GM21390 (cell line): Measurements from ENCODE around the gene KCTD20.
"Not testable (repeated sequence)": the region's sequence is repeated elsewhere in the genome, so short reads cannot be mapped to it uniquely, and the experiment has no call there.

Experiments
- ATAC-seq: cut with Tn5 transposase; IDR thresholded peaks from one replicate; pipeline ENCODE4 v1.9.1; 2021; ENCODE audit not compliant: unreplicated experiment

KCTD20 gene

GRCh38 chr6:36443471-36444428 is 950 bp downstream of the KCTD20 start:
- ATAC-seq, result no peak

GRCh38 chr6:36444470-36444869 is 1.7 kb downstream of the KCTD20 start:
- no peak for ATAC-seq

GRCh38 chr6:36445621-36446020 is 2.8 kb downstream of the KCTD20 start:
- no peak for ATAC-seq

- ATAC-seq, result not testable (repeated sequence)
These were observed 6.4 kb downstream of the KCTD20 start for GRCh38 chr6:36449173-36449572.

- not testable (repeated sequence) for ATAC-seq
These were observed 10.1 kb downstream of the KCTD20 start for GRCh38 chr6:36452897-36453296.

- ATAC-seq, result no peak
These were observed 12.8 kb downstream of the KCTD20 start for GRCh38 chr6:36455486-36456027.

GRCh38 chr6:36459501-36459900 is 16.7 kb downstream of the KCTD20 start:
- ATAC-seq, result no peak

- no peak for ATAC-seq
These were observed 18.1 kb downstream of the KCTD20 start for GRCh38 chr6:36460916-36461315.

- ATAC-seq, result no peak
These were observed 18.8 kb downstream of the KCTD20 start for GRCh38 chr6:36461646-36462045.

GRCh38 chr6:36463676-36464075 is 20.9 kb downstream of the KCTD20 start:
- no peak for ATAC-seq

GRCh38 chr6:36464233-36464632 is 21.4 kb downstream of the KCTD20 start:
- ATAC-seq, result no peak

- no peak for ATAC-seq
These were observed 24.8 kb downstream of the KCTD20 start for GRCh38 chr6:36467625-36468024.

- ATAC-seq, result no peak
These were observed 26.4 kb downstream of the KCTD20 start for GRCh38 chr6:36469148-36469661.

GRCh38 chr6:36469946-36470345 is 27.1 kb downstream of the KCTD20 start:
- ATAC-seq, result no peak

GRCh38 chr6:36478051-36478526 is 35.3 kb downstream of the KCTD20 start:
- ATAC-seq, result no peak

GRCh38 chr6:36479256-36479655 is 36.5 kb downstream of the KCTD20 start:
- no peak for ATAC-seq

GRCh38 chr6:36483326-36483725 is 40.5 kb downstream of the KCTD20 start:
- ATAC-seq, result not testable (repeated sequence)

GRCh38 chr6:36484736-36485135 is 41.9 kb downstream of the KCTD20 start:
- no peak for ATAC-seq

GRCh38 chr6:36487698-36488097 is 44.9 kb downstream of the KCTD20 start:
- no peak for ATAC-seq

GRCh38 chr6:36488221-36488620 is 45.4 kb downstream of the KCTD20 start:
- no peak for ATAC-seq

GRCh38 chr6:36489426-36489825 is 46.6 kb downstream of the KCTD20 start:
- no peak for ATAC-seq

GRCh38 chr6:36491378-36491965 is 48.7 kb downstream of the KCTD20 start:
- ATAC-seq, result no peak
